Stimulated activated CD8-positive, alpha-beta memory T cell treated with anti-CD3 and anti-CD28 coated beads, Interleukin-4, amount 100 ng/mL, for 24 hours (primary cell): ENCODE data around the gene FOXD3.
A peak's percentile ranks its signal among the peaks of the same experiment; 100 is the strongest.

Experiments used
- DNase-seq: peaks from one replicate; pipeline ENCODE4 v3.0.0-alpha.2; 2020; ENCODE audit warnings: low read depth

The FOXD3 gene

DNA sequence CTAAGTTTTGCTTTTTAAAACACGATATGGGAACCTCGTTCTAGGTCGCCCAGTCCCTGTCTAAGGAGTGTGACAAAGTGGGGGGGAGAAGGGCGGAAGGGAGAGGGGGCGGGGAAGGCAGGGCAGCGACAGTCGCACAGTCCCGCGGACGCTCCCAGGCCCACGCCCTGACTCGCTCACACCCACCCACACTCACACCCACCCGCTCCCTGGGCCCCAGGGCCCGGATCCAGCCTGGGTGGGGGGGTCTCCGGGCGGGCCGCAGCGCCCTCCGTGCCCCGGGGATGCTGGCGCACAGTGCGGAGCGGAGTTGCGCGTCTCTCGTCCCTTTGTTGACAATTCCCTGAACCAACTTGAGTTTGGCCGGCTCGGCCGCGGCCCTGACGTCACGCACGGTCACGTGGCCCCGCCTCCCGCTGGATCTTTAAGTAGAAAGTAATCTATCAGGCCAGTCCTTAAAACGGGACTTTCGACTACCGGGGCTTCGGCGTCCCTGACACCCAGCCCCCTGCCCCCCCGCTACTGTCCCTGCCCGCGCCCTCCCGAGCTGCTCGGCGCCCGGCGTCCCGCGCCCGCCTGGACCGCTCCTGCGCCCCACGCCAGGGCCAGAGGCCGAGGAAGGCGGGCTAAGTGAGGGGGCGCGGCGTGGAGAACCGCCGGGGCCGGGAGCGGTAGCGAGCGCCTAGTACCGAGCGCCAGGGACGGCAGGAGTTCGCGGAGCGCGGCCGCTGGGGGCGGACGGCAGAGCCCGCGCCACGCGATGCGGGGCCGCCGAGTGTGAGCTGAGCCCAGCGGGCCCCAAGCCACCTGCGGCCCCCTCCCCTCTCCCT is at the start of gene FOXD3:
FOXD3 (plus strand) TSS at position 454 of the 830 bp plus-strand sequence. CDS start 492 bp downstream, outside the sequence.
- DNase-seq = no peak

GRCh38 chr1:63272811-63273210 is 49.6 kb upstream of the FOXD3 start:
- no peak for DNase-seq

GRCh38 chr1:63274371-63274770 is 48.0 kb upstream of the FOXD3 start:
- DNase-seq = no peak

DNA sequence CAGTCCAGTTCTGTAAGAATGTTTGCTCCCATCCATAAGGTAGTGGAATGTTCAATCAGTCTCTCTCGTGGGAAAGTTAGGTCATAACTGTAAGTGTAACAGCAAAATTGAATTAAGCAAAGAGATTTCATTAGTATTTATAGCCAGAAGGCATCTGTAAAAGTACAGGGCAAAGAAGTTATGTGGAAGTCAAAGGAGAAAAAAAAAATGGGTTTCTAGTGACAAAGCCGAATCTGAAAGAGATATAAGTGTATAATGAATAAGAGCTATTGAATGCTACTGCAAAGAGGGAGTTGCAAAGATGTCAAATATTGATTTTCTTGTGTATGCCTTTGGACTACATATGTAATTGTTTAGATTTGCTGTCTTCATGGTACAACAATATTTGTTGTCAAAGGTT is 47.4 kb upstream of the FOXD3 start:
- no peak for DNase-seq

- DNase-seq = no peak
Observed at GRCh38 chr1:63276624-63277023, 45.7 kb upstream of the FOXD3 start.

- no peak for DNase-seq
Observed at GRCh38 chr1:63277195-63278192, 44.9 kb upstream of the FOXD3 start.

- no peak for DNase-seq
Observed at GRCh38 chr1:63281753-63282152, 40.6 kb upstream of the FOXD3 start.

GRCh38 chr1:63289135-63289534 is 33.2 kb upstream of the FOXD3 start:
- DNase-seq = no peak

- DNase-seq = no peak
Observed at GRCh38 chr1:63294803-63295594, 27.4 kb upstream of the FOXD3 start.

DNA sequence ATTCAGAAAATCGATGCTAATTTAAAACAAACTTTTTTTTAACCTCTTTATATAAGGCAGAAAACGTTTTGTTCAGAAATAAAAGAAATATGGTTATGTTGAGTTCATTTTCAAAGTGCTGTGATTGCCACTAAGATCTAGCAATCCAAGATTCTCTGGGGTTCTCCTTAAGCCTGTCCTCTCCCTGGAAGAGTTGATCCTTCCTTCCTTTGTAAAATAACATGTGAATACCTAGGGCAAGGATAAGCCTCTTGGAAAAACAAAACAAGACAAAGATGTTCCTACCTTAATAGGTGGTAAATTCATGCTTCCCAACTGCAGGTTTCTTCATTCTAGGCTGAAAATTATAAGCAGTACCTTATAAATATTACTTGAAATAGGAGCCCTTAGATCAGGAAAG is 18.0 kb upstream of the FOXD3 start:
- DNase-seq = no peak

- DNase-seq = no peak
Observed at GRCh38 chr1:63305043-63305442, 17.3 kb upstream of the FOXD3 start.

GRCh38 chr1:63307196-63307794 is 15.1 kb upstream of the FOXD3 start:
- no peak for DNase-seq

GRCh38 chr1:63316598-63316983 is 5.8 kb upstream of the FOXD3 start:
- no peak for DNase-seq

DNA sequence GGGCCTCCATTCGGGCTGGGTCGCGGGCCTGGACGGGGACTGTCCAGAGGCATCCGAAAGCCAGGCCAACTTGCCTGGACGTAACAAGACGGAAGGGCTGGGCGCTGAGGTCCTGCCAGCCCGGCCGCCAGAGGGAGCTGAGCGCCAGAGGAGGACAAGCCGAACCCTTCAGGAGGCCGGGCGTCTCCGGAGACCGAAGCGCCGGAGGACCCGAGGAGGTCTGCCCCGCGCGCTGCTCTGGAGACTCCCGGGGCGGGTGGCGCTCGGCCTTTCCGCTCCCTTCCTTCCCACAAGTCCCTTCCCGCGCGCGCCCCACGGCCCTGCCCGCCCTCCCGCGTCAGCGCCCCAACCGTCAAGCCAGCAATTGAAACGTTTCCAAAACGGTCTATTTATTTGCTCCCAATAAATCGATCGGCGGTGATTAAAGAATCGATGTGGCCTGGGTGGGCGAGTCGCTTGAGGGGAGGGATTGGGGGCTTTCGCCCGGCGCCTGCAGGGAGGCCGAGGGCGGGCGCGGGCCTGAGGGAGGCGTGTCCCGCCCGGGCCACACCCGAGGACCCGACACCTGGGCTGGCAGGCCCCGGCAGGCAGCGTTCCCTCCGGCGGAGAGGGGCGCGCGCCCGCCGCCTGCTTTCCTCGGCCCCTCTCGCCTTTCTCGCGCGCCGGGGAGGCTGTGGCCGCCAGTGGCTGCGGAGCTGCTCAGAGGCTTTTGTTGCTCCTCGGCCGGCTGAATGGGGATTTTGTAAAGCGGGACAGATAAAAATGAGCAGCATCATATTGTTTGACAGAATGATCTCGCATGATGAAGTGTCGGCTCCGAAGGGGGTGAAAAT is 5.2 kb upstream of the FOXD3 start:
- DNase-seq = peak; percentile 45

DNA sequence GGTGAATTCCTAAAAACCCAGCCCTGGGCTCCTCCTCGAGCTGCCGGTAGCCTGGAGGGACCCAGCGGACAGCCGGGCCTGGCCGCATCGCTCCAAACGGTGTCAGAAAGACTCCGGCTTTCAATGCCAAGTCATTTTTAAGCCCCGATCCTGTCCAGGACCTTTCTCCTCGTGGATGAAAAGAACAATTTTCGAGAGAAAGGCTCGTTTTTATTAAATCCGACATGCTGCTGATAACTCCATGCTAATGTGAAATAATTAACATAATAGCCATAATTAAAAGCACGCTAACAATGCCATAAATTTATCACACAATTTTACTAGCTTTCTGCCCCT is 4.6 kb upstream of the FOXD3 start:
- DNase-seq = no peak

- no peak for DNase-seq
Observed at GRCh38 chr1:63318201-63318979, 4.0 kb upstream of the FOXD3 start.

- no peak for DNase-seq
Observed at GRCh38 chr1:63319046-63320021, 3.0 kb upstream of the FOXD3 start.

GRCh38 chr1:63320022-63320721 is 2.2 kb upstream of the FOXD3 start:
- no peak for DNase-seq
